HG03442 (cell line): ENCODE data around the gene HMBS.
"Not testable (repeated sequence)": the region's sequence is repeated elsewhere in the genome, so short reads cannot be mapped to it uniquely, and the experiment has no call there.

Source experiments
- ATAC-seq: cut with Tn5 transposase; IDR thresholded peaks from one replicate; pipeline ENCODE4 v1.9.1; 2021; ENCODE audit warnings: mild to moderate bottlenecking, moderate library complexity; ENCODE audit not compliant: unreplicated experiment

The HMBS gene

DNA sequence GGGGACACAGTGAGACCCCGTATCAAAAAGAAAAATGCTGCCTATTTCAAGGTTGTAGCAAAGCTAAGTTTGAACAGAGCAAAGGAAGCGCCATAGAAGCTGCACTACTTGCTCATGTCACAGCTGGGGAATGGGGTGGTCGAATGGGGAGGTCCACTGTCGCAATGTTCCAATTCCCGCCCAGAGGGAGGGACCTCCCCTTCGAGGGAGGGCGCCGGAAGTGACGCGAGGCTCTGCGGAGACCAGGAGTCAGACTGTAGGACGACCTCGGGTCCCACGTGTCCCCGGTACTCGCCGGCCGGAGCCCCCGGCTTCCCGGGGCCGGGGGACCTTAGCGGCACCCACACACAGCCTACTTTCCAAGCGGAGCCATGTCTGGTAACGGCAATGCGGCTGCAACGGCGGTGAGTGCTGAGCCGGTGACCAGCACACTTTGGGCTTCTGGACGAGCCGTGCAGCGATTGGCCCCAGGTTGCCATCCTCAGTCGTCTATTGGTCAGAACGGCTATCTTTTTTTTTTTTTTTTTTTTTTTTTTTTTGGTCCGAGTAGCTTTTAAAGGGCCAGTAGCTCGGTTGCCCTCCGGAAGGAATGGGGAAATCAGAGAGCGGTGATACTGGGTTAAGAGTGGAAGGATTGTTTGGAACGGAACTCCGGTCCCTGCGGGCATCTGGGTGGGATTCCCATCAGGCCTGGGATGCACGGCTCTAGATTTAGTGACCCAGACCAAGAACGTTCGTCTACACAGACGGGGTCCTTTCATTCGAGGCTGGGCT lies at the start of gene HMBS:
HMBS (plus strand) TSS at position 219 of the 774 bp plus-strand sequence; CDS start at position 372, 153 bp downstream.
- ATAC-seq = peak; percentile 87

DNA sequence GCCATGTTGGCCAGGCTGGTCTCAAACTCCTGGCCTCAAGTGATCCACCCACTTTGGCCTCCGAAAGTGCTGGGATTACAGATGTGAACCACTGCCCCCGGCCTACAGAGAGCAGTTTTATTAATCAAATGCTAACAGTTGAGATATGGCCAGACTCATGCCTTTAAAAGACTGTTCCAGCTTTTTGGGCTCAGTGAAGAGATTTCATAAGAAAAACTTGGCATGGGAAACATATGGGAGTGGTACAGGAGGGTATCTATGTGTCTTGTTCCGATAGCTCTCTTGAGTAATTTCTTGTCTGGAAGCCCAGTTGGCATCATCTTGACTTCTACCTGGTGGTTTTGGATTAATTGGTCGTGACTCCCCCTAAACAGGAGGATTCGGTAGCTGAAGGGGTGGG lies 45.8 kb upstream of the HMBS start:
- ATAC-seq = no peak

DNA sequence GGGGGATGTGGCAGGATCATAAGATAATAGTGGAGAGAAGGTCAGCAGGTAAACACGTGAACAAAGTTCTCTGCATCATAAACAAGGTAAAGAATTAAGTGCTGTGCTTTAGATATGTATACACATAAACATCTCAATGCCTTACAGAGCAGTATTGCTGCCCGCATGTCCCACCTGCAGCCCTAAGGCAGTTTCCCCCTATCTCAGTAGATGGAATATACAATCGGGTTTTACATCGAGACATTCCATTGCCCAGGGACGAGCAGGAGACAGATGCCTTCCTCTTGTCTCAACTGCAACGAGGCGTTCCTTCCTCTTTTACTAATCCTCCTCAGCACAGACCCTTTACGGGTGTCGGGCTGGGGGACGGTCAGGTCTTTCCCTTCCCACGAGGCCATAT lies 45.2 kb upstream of the HMBS start:
- ATAC-seq = not testable (repeated sequence)

DNA sequence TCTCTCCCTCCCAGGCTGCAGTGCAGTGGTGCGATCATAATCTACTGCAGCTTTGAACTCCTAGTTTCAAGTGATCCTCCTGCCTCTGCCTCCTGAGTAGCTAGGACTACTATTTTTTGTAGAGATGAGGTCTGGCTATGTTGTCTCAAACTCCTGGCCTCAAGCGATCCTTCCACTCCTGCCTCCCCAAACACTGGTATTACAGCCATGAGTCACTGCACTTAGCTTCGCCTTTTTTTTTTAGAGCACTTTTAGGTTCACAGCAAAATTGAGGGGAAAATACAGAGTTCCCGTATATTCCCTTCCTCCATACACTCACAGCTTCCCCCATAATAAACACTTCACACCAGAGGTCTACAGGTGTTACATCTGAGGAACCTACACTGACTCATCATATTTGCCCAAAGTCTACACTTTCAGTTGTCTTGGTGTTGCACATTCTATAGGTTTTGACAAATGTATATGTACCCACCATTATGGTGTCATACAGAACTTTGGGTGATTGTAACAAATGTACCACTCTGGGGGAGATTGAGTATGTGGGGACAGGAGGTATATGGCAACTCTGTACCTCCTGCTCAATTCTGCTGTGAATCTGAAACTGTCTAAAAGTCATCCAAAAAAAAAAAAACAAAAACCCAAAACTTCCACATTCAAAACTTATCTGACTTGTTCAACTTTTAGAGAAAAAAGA lies 42.7 kb upstream of the HMBS start:
- ATAC-seq = no peak

DNA sequence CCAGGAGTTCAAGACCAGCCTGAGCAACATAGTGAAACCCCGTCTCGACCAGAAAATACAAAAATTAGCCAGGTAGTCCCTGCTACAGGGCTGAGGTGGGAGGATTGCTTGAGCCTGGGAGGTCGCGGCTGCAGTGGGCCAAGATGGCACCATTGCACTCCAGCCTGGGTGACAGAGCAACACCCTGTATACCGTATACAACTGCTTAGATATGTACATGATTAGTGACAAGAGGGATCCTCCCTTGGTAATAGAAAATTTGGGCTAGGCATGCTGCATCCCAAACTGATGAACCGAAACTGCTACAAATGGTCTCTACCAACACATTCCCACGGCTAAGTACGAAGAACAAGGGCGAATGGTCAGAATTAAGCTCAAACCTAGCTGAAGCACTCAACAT lies 41.8 kb upstream of the HMBS start:
- no peak for ATAC-seq

DNA sequence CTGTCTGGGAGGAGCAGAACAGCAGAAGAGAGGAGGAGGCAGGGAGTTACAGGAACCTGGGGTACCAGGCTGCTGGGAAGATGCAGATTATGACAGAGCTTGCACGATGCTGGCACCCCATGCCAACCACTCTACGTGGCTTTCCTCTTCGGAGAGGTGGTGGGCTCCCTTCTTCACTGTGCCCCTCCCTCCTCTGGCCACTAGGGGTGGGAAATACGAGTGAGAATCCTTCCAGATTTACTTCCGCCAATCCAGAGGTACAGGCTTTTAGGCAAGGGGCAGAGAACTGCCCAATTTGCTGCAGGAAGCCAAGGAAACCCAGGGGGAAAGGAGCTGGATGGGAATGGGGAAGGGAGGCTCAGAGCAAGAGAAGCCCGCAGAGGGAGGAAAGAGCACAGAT lies 40.0 kb upstream of the HMBS start:
- no peak for ATAC-seq

DNA sequence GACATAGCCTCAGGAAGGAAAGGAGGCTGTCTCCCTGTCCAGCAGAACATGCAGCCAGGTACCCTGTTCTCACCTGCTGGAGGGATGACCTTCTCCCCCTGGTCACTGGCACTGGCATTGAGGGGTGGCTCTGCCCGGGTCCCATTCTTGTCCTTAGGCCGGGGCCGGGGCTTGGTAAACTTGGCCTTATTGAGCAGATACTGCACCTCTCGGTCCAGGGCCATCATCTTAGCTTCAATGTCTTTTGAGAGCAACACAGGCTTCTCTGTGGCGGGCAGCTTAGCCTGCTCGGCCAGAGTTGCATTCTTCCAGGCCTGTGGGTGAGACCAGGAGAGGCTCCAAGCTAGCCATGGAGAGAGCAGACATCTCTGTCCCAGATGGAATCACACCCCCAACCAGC lies 38.2 kb upstream of the HMBS start:
- ATAC-seq = no peak

DNA sequence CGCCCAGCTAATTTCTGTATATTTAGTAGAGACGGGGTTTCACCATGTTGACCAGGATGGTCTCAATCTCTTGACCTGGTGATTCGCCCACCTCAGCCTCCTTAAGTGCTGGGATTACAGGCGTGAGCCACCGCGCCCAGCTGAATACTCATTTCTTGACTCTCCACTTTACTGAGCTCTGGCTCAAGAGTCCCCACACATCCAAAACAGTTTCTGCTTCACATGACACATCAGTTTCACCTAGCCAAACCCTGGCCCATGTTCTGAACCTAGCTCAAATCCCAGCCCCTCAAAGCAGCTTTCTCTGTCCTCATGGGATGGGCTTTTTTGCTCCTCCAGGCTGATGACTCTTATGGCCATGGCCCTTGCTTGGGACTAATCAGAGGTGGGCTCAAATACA lies 37.5 kb upstream of the HMBS start:
- ATAC-seq = no peak

DNA sequence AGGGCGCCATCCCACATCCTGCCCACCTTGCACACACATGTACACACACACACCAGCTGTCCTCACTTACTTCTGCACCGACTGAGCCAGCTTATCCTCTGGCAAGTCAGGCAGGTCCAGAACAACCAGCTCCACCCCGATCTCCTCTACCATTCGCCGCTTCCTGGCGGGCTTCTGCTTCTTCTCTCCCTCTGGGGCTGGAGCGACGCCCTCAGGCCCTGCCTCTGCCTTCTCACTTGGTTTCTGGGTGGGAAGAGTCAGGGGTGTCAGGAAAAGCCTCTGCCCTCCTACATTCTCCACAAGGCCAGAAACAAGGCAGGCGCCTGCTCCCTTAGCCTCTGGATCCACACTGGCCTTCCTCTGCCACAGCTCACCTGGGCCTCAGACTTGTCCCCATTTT lies 36.0 kb upstream of the HMBS start:
- ATAC-seq = no peak

DNA sequence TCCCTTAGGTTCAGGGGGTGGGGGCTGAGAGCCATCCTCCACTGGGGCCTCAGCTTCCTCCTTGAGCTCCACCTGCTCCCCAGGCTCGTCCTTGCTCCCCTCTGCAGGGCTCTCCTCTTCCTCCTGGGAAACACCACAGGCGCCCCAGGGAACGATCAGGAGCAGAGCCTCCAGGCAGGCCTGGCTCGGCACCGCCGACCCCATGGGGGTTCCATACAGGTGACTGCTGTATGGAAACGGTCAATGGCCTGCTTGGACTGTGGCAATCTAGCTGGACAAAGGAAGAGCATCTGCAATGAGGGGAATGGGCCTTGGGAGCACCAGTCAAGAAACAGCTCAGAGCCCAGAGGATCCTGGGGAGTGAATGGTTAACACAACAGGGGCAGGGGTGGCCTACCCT lies 35.6 kb upstream of the HMBS start:
- no peak for ATAC-seq

DNA sequence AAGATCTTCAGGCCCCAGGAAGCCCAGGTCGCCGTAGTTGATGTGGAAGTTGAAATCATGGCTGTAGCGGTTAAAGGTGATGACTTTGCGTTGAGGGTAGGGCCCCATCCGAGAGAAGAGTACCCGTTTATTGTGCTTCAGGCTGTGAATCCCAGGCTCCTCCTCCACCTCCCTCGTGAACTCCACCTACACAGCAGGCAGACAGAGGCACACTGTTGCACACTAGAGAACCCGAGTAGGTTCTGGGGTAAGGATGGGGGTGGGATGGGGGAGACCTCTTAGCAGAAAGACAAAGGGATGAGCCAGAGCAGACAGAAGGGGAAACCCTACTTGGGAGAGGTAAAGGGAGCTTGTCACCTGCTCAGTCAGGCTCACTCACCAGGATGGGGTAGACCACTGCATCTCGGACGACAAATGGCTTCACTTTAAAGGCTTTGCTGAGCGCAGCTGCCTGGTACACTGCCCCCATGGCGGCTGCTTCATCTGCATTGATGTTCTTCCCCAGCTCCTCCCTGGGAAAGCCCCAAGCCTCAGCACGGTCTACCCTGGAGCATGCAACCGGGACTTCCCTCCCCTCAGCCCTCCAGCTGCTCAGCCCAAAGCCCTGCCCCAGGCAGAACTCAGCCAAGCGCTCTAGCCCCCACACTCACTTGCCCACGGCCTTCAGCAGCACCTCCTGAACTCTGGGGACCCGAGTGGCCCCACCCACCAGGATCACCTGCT lies 33.1 kb upstream of the HMBS start:
- no peak for ATAC-seq

DNA sequence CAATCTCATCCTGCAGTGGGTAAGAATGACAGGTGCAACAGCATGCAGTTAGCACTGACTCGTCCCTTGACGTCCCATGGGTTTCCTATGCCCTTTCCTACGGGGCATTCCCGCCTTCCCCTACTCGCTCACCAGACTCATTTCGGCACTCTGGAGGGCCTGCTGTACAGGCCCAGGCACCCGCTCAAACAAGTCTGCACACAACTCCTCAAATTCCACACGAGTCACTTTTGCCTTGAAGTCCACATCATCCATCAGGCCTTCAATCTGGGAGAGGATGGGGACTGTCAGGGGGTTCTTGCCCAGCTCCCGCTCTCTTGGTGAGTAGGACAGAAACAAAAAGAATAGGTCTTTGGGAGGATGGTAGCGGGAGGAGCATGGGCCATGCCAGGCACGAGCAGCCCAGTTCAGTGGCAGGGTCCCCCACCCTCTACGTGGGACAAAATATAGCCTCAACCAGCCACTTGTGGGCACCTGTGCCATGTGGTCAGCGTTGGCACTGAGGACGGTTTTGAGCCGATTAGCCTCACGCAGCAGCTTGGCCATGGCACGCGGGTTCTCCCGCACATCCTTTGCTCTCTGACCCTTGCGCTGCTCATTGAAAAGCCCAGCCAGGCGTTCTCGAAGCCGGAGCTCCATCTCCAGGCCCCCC lies 32.4 kb upstream of the HMBS start:
- ATAC-seq = no peak

DNA sequence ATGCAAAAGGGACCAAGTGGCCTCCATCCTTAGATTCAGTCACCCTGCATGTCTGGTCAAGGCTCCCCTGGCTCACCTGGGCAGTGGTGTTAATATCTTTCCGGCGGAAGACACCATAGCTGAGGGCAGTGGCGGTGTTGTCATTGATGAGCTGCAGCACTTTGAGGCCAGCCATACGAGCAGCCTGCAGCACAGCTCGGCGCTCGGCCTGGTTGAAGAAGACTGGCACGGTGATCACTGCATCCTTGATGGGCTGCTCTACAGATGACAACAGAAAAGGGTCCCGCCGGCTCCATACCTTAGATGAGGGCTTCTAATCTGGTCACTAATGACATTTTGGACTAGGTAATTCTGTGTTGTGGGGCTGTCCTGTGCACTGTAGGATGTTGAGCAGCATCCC lies 30.3 kb upstream of the HMBS start:
- ATAC-seq = no peak

DNA sequence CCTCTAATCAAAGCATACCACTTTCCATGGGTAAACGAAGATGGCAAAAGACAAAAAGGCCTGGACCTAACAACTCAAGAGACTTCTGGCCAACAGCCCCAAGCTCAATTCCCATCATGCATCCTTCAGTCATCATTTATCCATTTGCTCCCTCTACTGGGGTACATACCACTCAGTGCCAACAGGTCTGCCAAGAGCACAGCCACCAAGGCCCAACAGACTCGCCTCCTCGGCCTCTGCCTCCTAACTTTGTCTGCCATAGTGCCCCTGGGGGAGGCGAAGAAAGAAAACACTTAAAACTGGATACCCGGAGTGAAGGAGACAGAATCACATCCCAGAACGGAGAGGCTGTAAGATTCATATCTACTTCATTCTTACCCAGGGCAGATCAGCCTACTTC lies 28.8 kb upstream of the HMBS start:
- ATAC-seq = no peak

DNA sequence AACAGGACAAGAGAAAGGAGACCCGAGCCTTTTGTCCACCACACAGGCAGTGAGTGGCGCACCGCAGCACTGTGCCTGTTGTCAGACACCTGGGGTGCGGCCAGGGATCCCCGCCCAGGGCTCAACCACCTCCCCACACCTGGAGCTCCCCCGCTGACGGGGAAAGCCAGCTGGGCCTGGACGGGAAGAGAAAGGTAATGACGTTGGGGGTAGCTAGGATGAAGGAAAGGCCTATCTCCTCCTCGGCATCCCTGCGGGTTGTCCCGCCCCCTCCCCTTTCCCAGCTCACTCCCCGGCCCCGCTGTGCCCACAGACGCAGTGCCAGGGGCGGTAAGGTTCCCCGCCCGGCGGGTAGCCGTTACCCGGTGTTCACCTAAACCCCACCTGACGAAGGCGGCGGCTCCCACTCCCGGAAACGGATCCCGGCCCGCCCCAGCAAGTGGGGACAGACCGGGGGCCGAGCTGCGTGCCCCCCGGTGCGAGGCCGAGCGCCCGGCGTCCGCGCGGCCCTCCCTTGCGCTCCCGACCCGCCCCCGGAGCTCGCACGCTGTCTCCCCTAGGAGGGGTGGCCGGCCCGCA lies 28.2 kb upstream of the HMBS start:
- peak; percentile 3 for ATAC-seq

DNA sequence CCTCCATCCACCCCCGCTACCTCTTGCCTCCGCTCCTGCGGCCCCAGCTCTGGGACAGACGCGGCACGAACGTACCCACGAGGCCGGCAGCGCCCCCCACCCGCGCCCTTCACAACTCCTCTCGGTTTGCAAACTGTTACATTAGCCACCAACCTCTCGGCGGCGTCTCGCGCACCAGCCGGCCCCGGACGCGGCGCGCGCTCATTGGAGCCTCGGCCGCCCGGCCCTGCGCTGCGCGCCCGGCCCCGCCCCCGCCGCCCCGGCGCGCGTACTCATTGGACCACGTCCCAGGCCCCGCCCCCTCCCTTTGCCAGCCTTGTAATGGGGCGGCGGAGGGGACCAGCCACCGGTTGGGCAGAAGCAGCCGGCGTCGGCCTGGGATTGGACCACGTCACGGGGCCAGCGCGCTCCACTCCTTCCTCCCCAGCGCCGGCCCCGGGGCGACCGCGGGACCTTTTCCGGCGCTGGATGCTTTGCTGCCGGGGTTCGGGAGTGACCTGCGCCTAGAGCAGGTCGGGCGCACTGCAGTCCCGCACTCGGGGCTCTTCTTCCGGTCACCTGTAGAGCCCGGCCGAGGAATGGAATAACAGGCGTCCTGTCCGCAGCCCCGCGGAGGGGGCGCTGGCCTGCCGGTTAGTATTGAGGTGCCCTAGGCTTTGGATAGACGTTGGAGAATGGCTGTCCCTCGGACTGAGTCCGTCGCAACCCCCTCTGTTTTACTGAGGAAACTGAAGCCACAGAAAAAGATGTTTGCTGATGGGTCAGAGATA lies 27.5 kb upstream of the HMBS start, which contains the start of gene HYOU1:
HYOU1 (minus strand) TSS at position 206 of the 770 bp plus-strand sequence. CDS start 1,045 bp downstream, outside the sequence.
- peak; percentile 88 for ATAC-seq

DNA sequence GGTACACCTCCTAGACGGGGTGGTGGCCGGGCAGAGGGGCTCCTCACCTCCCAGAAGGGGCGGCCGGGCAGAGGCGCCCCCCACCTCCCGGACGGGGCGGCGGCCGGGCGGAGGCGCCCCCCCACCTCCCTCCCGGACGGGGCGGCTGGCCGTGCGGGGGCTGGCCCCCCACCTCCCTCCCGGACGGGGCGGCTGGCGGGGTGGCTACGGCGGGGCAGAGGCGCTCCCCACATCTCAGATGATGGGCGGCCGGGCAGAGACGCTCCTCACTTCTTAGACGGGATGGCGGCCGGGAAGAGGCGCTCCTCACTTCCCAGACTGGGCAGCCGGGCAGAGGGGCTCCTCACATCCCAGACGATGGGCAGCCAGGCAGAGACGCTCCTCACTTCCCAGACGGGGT lies 25.6 kb upstream of the HMBS start:
- not testable (repeated sequence) for ATAC-seq

DNA sequence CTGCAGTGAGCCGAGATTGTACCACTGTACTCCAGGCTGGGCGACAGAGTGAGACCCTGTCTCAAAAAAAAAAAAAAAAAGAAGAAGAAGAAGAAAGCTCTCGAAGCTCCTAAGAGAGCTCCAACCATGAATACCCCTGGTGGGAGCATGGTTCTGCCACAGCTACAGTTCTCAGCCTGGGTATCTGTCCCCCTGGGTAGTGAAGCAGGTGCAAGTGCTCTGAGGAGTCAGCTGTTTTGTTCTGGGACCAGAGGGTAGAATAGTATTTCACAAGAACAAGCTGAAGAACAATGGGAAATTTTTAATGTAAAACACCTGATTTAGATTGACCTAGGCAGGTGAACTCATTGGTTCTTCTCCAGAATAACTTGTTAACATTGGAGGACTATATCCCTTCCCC lies 23.4 kb upstream of the HMBS start:
- no peak for ATAC-seq

DNA sequence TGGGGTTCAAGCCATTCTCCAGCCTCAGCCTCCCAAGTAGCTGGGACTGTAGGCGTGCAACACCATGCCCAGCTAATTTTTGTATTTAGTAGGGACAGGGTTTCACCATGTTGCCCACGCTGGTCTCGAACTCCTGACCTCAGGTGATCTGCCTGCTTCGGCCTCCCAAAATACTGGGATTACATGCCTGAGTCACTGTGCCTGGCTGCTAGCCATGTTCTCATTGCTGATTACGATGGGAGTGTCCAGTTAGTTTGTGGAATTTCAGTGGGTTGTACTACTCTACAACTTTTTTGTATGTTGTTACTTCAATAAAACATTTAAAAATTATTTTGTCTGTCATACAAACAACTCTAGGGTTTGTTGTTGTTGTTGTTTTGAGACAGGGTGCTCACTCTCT lies 21.9 kb upstream of the HMBS start:
- ATAC-seq = no peak

DNA sequence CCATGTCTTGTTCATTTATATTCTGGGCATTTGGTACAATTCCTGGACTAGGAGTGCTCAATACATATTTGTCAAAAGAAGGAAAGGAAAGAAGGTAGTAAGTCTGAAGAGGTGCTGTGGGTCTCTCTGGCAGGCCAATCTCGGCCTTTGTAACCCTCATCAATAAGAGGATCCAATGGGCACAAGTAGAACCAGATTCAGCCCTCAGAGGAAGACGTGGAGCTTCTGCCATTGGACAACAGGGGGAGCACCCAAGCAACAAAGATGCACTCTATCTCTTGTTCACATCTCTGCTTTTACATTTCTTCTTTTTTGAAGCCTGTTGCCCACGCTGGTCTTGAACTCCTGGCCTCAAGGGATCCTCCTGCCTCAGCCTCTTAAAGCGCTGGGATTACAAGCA lies 19.3 kb upstream of the HMBS start:
- no peak for ATAC-seq
